H1 (cell line): ENCODE measurements around the gene CYP2S1. TPM values are rescaled to one million over a fixed set of nuclear protein-coding genes. Genes with fewer than 3 reads are reported as not detected.
"Not testable (repeated sequence)": the region's sequence is repeated elsewhere in the genome, so short reads cannot be mapped to it uniquely, and the experiment has no call there.

ENCODE experiments used
- CTCF ChIA-PET: fragments of 300-600 bp; sonication (Branson Sonifier 250); formaldehyde crosslinking; loops from one replicate; lab custom pipeline; 2021; ENCODE audit not compliant: partially characterized antibody; lab: Charles Lee
- POLR2A ChIA-PET: fragments of 300-600 bp; sonication (Branson Sonifier 250); formaldehyde crosslinking; loops from one replicate; lab custom pipeline; 2021; ENCODE audit warnings: inconsistent platforms; ENCODE audit not compliant: partially characterized antibody; lab: Charles Lee
- DNase-seq, 2 experiments: peaks; one replicate each; pipeline versions ENCODE4 v3.0.0 to v3.0.0-alpha.2; 2010 to 2022; ENCODE audit warnings: low spot score in 2 of 2, low read depth in 1 of 2, mixed read lengths in 1 of 2
- FAIRE-seq: peaks from 2 replicates; lab custom pipeline; 2011; peaks lifted over from hg19 to GRCh38; lab: Jason Lieb, UNC
- H2AFZ ChIP-seq: 2 replicates; pipeline ENCODE4 v1.8.1; 2012; ENCODE audit warnings: low read length, inconsistent platforms
- H2AK5ac ChIP-seq: 2 replicates; pipeline ENCODE4 v1.6.1; 2013; ENCODE audit warnings: low read depth, low read length
- H2BK120ac ChIP-seq: replicated peaks from 2 replicates; pipeline ENCODE3; 2013; ENCODE audit warnings: low read depth, low read length, inconsistent platforms
- H2BK12ac ChIP-seq: 2 replicates; pipeline ENCODE4 v1.6.1; 2013; ENCODE audit warnings: low read depth, low read length
- H2BK15ac ChIP-seq: 2 replicates; pipeline ENCODE4 v1.6.1; 2013; ENCODE audit warnings: low read length
- H2BK20ac ChIP-seq: 2 replicates; pipeline ENCODE4 v1.6.1; 2013; ENCODE audit warnings: low read length
- H2BK5ac ChIP-seq: 2 replicates; pipeline ENCODE4 v1.6.1; 2013; ENCODE audit warnings: low read depth, low read length
- H3K14ac ChIP-seq: 2 replicates; pipeline ENCODE4 v1.6.1; 2013; ENCODE audit warnings: inconsistent platforms; ENCODE audit not compliant: insufficient read length
- H3K18ac ChIP-seq: 2 replicates; pipeline ENCODE4 v1.6.1; 2013; ENCODE audit warnings: low read length; ENCODE audit errors: extremely low read depth
- H3K23ac ChIP-seq: 2 replicates; pipeline ENCODE4 v1.6.1; 2013; ENCODE audit warnings: inconsistent platforms; ENCODE audit not compliant: insufficient read length
- H3K23me2 ChIP-seq: 2 replicates; pipeline ENCODE4 v1.6.1; 2013; ENCODE audit warnings: low read depth, low read length
- H3K27ac ChIP-seq: 2 replicates; pipeline ENCODE4 v1.6.1; 2011; ENCODE audit warnings: low read depth, low read length, inconsistent platforms
- H3K27me3 ChIP-seq, 4 experiments: replicated peaks in 1 of 4; 1 replicate in 1 of 4; 2 replicates in 3 of 4; pipeline versions ENCODE4 v1.6.1 to v1.8.1; 2011 to 2013; ENCODE audit warnings: low read length in 3 of 4, mild to moderate bottlenecking in 3 of 4, inconsistent platforms in 2 of 4, mixed read lengths in 2 of 4, moderate library complexity in 1 of 4; ENCODE audit not compliant: control insufficient read depth in 3 of 4, insufficient read depth in 3 of 4; ENCODE audit errors: extremely low read depth in 1 of 4
- H3K36me3 ChIP-seq, 4 experiments: 2 replicates each; pipeline versions ENCODE4 v1.6.1 to v1.8.1; 2011 to 2013; ENCODE audit warnings: mild to moderate bottlenecking in 4 of 4, low read length in 3 of 4, moderate library complexity in 2 of 4, control low read depth in 1 of 4, inconsistent platforms in 1 of 4; ENCODE audit not compliant: insufficient read depth in 4 of 4, control insufficient read depth in 2 of 4
- H3K4ac ChIP-seq: replicated peaks from 2 replicates; pipeline ENCODE3; 2013; ENCODE audit warnings: low read length, low read depth, mixed read lengths, inconsistent platforms; ENCODE audit not compliant: insufficient read length
- H3K4me1 ChIP-seq, 4 experiments: replicated peaks in 1 of 4; 1 replicate in 1 of 4; 2 replicates in 3 of 4; pipeline versions ENCODE4 v1.6.1 to v1.8.1; 2011 to 2013; ENCODE audit warnings: low read length in 3 of 4, inconsistent platforms in 2 of 4, mixed read lengths in 1 of 4; ENCODE audit not compliant: insufficient read depth in 4 of 4, control insufficient read depth in 3 of 4
- H3K4me2 ChIP-seq, 2 experiments: 2 replicates each; pipeline versions ENCODE4 v1.6.1 to v1.8.1; 2011 to 2013; ENCODE audit warnings: low read depth in 2 of 2, low read length in 2 of 2, control low read depth in 1 of 2, inconsistent platforms in 1 of 2, mild to moderate bottlenecking in 1 of 2; ENCODE audit not compliant: insufficient read depth in 1 of 2
- H3K4me3 ChIP-seq, 4 experiments: fragments of 200-600, 300-600 bp in 1 of 4; sonication (generic), shearing (Covaris generic), sonication (Bioruptor Twin) in 1 of 4; 2 replicates each; pipeline versions ENCODE4 v1.5.1 to v1.8.1; 2011 to 2016; ENCODE audit warnings: low read length in 4 of 4, low read depth in 3 of 4, control low read depth in 2 of 4, inconsistent platforms in 2 of 4, mild to moderate bottlenecking in 2 of 4, mixed read lengths in 1 of 4, moderate library complexity in 1 of 4; ENCODE audit not compliant: insufficient read depth in 2 of 4; ENCODE audit errors: extremely low read depth in 1 of 4
- H3K56ac ChIP-seq: replicated peaks from 2 replicates; pipeline ENCODE3; 2013; ENCODE audit warnings: low read depth, mild to moderate bottlenecking, mixed read lengths, low read length, inconsistent platforms; ENCODE audit not compliant: insufficient read length
- H3K79me1 ChIP-seq: 2 replicates; pipeline ENCODE4 v1.6.1; 2013; ENCODE audit warnings: low read depth, low read length, control low read depth
- H3K79me2 ChIP-seq, 2 experiments: 2 replicates each; pipeline versions ENCODE4 v1.6.1 to v1.8.1; 2012 to 2013; ENCODE audit warnings: low read length in 2 of 2, mild to moderate bottlenecking in 2 of 2, inconsistent platforms in 1 of 2; ENCODE audit not compliant: insufficient read depth in 2 of 2, control insufficient read depth in 1 of 2
- H3K9ac ChIP-seq, 4 experiments: replicated peaks in 1 of 4; 1 replicate in 1 of 4; 2 replicates in 3 of 4; pipeline versions ENCODE4 v1.6.1 to v1.8.1; 2011 to 2013; ENCODE audit warnings: low read depth in 3 of 4, low read length in 3 of 4, control low read depth in 2 of 4, mild to moderate bottlenecking in 2 of 4, moderate library complexity in 2 of 4, inconsistent platforms in 1 of 4; ENCODE audit errors: extremely low read depth in 1 of 4
- H3K9me3 ChIP-seq, 2 experiments: 2 replicates each; pipeline versions ENCODE4 v1.6.1 to v1.8.1; 2012 to 2013; ENCODE audit warnings: mild to moderate bottlenecking in 2 of 2, moderate library complexity in 2 of 2, control low read depth in 1 of 2, inconsistent platforms in 1 of 2, low read depth in 1 of 2, low read length in 1 of 2, mixed read lengths in 1 of 2; ENCODE audit not compliant: insufficient read depth in 2 of 2
- H4K20me1 ChIP-seq, 2 experiments: replicated peaks in 1 of 2; 2 replicates each; pipeline versions ENCODE3 to v1.8.1; 2011 to 2013; ENCODE audit warnings: inconsistent platforms in 2 of 2, low read length in 2 of 2, mild to moderate bottlenecking in 1 of 2; ENCODE audit not compliant: insufficient read depth in 2 of 2, control insufficient read depth in 1 of 2
- H4K5ac ChIP-seq: 2 replicates; pipeline ENCODE4 v1.6.1; 2013; ENCODE audit warnings: low read length, low read depth, mixed read lengths, inconsistent platforms; ENCODE audit not compliant: insufficient read length
- H4K8ac ChIP-seq: 2 replicates; pipeline ENCODE4 v1.8.0; 2013; ENCODE audit warnings: mild to moderate bottlenecking, moderate library complexity, low read length, inconsistent platforms; ENCODE audit not compliant: insufficient read depth; ENCODE audit errors: extremely low read depth
- H4K91ac ChIP-seq: replicated peaks from 2 replicates; pipeline ENCODE3; 2013; ENCODE audit warnings: low read length, mixed read lengths, inconsistent platforms; ENCODE audit not compliant: insufficient read length
- WGBS, 2 experiments: shearing (Covaris generic) in 1 of 2; methylation state at CpG; one replicate each; pipeline versions ENCODE4 v1.1.6 to v1.1.7; 2013 to 2015; ENCODE audit warnings: low lambda C conversion rate in 2 of 2, mixed read lengths in 2 of 2, inconsistent platforms in 1 of 2, low coverage in 1 of 2, missing lambda C conversion rate in 1 of 2; ENCODE audit not compliant: insufficient replicate concordance in 2 of 2, insufficient coverage in 1 of 2, insufficient read length in 1 of 2; ENCODE audit errors: extremely low coverage in 1 of 2, missing lambda C conversion rate in 1 of 2; 5-methylcytosine and 5-hydroxymethylcytosine counted together
- polyA plus RNA-seq, 7 experiments: library from polyadenylated mRNA; depleted of rRNA in 3 of 7; stranded (reverse) in 5 of 7; unstranded in 2 of 7; fragments of >200 nt in 5 of 7; fragments of 200-250 nt in 2 of 7; gene quantifications; 1 replicate in 5 of 7; 2 replicates in 1 of 7; 4 replicates in 1 of 7; pipeline versions ENCODE4 v1.2.1 to v1.2.3, GENCODE V29; 2011 to 2013; ENCODE audit warnings: missing spikeins in 2 of 7, mixed read lengths in 2 of 7
- total RNA-seq: library from RNA; stranded (reverse); fragmentation: NEBNext Ultra II Directional; extraction: Animal tissue kit (Norgen Biotek cat#: 25700); gene quantifications from 2 replicates; pipeline ENCODE4 v1.2.1, GENCODE V29; 2021

The CYP2S1 gene
- total and polyA plus RNA-seq, 2 of the 8 experiments (the other 6 are each of a cell fraction or from before 2014, with no cell fraction given), result 97.9 to 245 TPM

DNA sequence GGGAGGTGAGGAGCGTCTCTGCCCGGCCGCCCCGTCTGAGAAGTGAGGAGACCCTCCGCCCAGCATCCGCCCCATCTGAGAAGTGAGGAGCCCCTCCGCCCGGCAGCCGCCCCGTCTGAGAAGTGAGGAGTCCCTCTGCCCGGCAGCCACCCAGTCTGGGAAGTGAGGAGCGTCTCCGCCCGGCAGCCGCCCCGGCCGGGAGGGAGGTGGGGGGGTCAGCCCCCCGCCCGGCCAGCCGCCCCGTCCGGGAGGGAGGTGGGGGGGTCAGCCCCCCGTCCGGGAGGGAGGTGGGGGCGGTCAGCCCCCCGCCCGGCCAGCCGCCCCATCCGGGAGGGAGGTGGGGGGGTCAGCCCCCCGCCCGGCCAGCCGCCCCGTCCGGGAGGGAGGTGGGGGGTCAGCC, 12.8 kb upstream of the CYP2S1 start:
- H4K91ac ChIP-seq, POLR2A ChIA-PET, H2BK20ac ChIP-seq, H4K8ac ChIP-seq, H4K5ac ChIP-seq, H3K4me3 ChIP-seq, DNase-seq, H3K27ac ChIP-seq, H3K27me3 ChIP-seq, H3K79me2 ChIP-seq, H2BK15ac ChIP-seq, FAIRE-seq, H3K36me3 ChIP-seq, H2AK5ac ChIP-seq, H3K4me1 ChIP-seq, H3K18ac ChIP-seq, H3K4me2 ChIP-seq, H3K56ac ChIP-seq, H4K20me1 ChIP-seq, H3K23me2 ChIP-seq, H3K14ac ChIP-seq, H3K23ac ChIP-seq, H2BK5ac ChIP-seq, H3K4ac ChIP-seq, H2BK12ac ChIP-seq, H2BK120ac ChIP-seq, H3K9me3 ChIP-seq, H3K79me1 ChIP-seq, CTCF ChIA-PET, H2AFZ ChIP-seq, H3K9ac ChIP-seq: not testable (repeated sequence)
- WGBS, 2 experiments, result no CpG with 5 or more reads among the region's 34 CpGs
